A673 (cell line): ENCODE data around the gene TST. TPM values are rescaled to one million over a fixed set of nuclear protein-coding genes. Genes with fewer than 3 reads are reported as not detected.

ENCODE experiments used
- BruUV-seq: library from RNA; stranded (reverse); fragments of 400-500 nt; replicated peaks from 2 replicates; lab custom pipeline; 2021; lab: Mats Ljungman, UMichigan
- CTCF ChIA-PET: fragments of 300-600 bp; sonication (Branson Sonifier 250); formaldehyde crosslinking; loops from one replicate; lab custom pipeline; 2022; ENCODE audit warnings: antibody characterized with exemption; lab: Charles Lee
- POLR2A ChIA-PET: fragments of 300-600 bp; sonication (Branson Sonifier 250); formaldehyde crosslinking; loops from one replicate; lab custom pipeline; 2022; ENCODE audit warnings: antibody characterized with exemption; ENCODE audit not compliant: low non-redundant PET; lab: Charles Lee
- DNase-seq: peaks from one replicate; pipeline ENCODE4 v3.0.0-alpha.2; 2015; ENCODE audit warnings: low spot score
- H3K27ac ChIP-seq: fragments of 200-600 bp; sonication (generic); 2 replicates; pipeline ENCODE4 v1.5.1; 2016; ENCODE audit warnings: mixed run types, low read depth, mild to moderate bottlenecking, mixed read lengths, antibody characterized with exemption, low read length; ENCODE audit not compliant: poor library complexity, severe bottlenecking
- H3K27me3 ChIP-seq: fragments of 200-600 bp; sonication (generic); replicated peaks from 2 replicates; pipeline ENCODE4 v1.6.1; 2017; ENCODE audit warnings: mixed run types, low read depth, mild to moderate bottlenecking, mixed read lengths, antibody characterized with exemption, low read length; ENCODE audit not compliant: insufficient read depth, poor library complexity
- H3K36me3 ChIP-seq: fragments of 200-600 bp; sonication (generic); 2 replicates; pipeline ENCODE4 v1.6.1; 2016; ENCODE audit warnings: mixed run types, mild to moderate bottlenecking, mixed read lengths, antibody characterized with exemption, low read length; ENCODE audit not compliant: insufficient read depth, poor library complexity, severe bottlenecking
- H3K4me1 ChIP-seq: fragments of 200-600 bp; sonication (generic); 2 replicates; pipeline ENCODE4 v1.6.1; 2017; ENCODE audit warnings: mixed run types, mild to moderate bottlenecking, mixed read lengths, antibody characterized with exemption, low read length; ENCODE audit not compliant: insufficient read depth, poor library complexity, severe bottlenecking
- H3K4me3 ChIP-seq: fragments of 200-600 bp; sonication (generic); 2 replicates; pipeline ENCODE4 v1.5.1; 2016; ENCODE audit warnings: low read depth, mixed run types, mild to moderate bottlenecking, mixed read lengths, low read length; ENCODE audit not compliant: poor library complexity, severe bottlenecking
- H3K9me3 ChIP-seq: fragments of 200-600 bp; sonication (generic); 2 replicates; pipeline ENCODE4 v1.6.1; 2016; ENCODE audit warnings: mixed run types, low read depth, mild to moderate bottlenecking, mixed read lengths, antibody characterized with exemption, low read length; ENCODE audit not compliant: poor library complexity, severe bottlenecking
- CTCF ChIP-seq: fragments of 300-800, 200-600 bp; sonication (generic); conservative IDR thresholded peaks from 2 replicates; pipeline ENCODE4 v1.5.1; 2017; ENCODE audit warnings: low read depth, mild to moderate bottlenecking, antibody characterized with exemption, low read length, moderate library complexity, mixed read lengths
- EZH2 ChIP-seq: fragments of 200-600 bp; sonication (generic); IDR thresholded peaks from 2 replicates; pipeline ENCODE4 v1.6.1; 2017; ENCODE audit warnings: borderline replicate concordance, low read depth, mild to moderate bottlenecking, mixed read lengths, antibody characterized with exemption, low read length; ENCODE audit not compliant: poor library complexity, severe bottlenecking
- intact Hi-C: fragments of 100-400 bp; cut with micrococcal nuclease; formaldehyde crosslinking; loops from one replicate; pipeline ENCODE4 v1.10.0; 2022; ENCODE audit not compliant: unreplicated experiment
- total RNA-seq: library from RNA; stranded (reverse); gene quantifications from 2 replicates; pipeline ENCODE4 v1.2.3, GENCODE V29; 2021

TST gene
- total RNA-seq, 1 experiment from 2014 or later = 31.3 TPM

GRCh38 chr22:37030560-37031281 lies 11.5 kb upstream of the TST start:
- no TSS peak for BruUV-seq
- H3K4me3 ChIP-seq = no peak overlapping the region
- no peaks in the 10 kb centered on the region for H3K27me3 ChIP-seq
- intact Hi-C loops = no loop called here
- H3K9me3 ChIP-seq = no peaks in the 10 kb centered on the region
- H3K4me1 ChIP-seq = peaks cover 7% of the 10 kb centered on the region
- ChIA-PET POLR2A (no interaction called here), CTCF (no interaction called here)
- H3K27ac ChIP-seq = no peak overlapping the region
- peaks cover 20% of the 10 kb centered on the region for H3K36me3 ChIP-seq
- TF ChIP-seq EZH2 = no peak
- TF ChIP-seq CTCF = peak; percentile 33; the same call in 1 of the 2 replicates
- no peak for DNase-seq

- no peak for DNase-seq
- H3K27ac ChIP-seq = no peak overlapping the region
- H3K9me3 ChIP-seq = no peaks in the 10 kb centered on the region
- no peaks in the 10 kb centered on the region for H3K27me3 ChIP-seq
- peaks cover 7% of the 10 kb centered on the region for H3K4me1 ChIP-seq
- no TSS peak for BruUV-seq
- intact Hi-C loops = no loop called here
- no peak overlapping the region for H3K4me3 ChIP-seq
- TF ChIP-seq CTCF (no peak), EZH2 (no peak)
- ChIA-PET POLR2A (no interaction called here), CTCF (interaction anchor here (0.6 kb wide), 1 partner anchor 17 kb away, joined by 4 read pairs; no protein-coding TSS in a partner anchor)
- H3K36me3 ChIP-seq = peaks cover 36% of the 10 kb centered on the region
Measured at GRCh38 chr22:37028692-37029674, 9.7 kb upstream of the TST start.

GRCh38 chr22:37027556-37027955 lies 8.3 kb upstream of the TST start:
- H3K27me3 ChIP-seq = no peaks in the 10 kb centered on the region
- peaks cover 3% of the 10 kb centered on the region for H3K4me1 ChIP-seq
- intact Hi-C loops = no loop called here
- H3K36me3 ChIP-seq = peaks cover 36% of the 10 kb centered on the region
- TF ChIP-seq EZH2 (no peak), CTCF (no peak)
- DNase-seq = no peak
- no TSS peak for BruUV-seq
- CTCF ChIA-PET = no interaction called here
- H3K4me3 ChIP-seq = no peak overlapping the region
- H3K9me3 ChIP-seq = no peaks in the 10 kb centered on the region
- POLR2A ChIA-PET = no interaction called here
- H3K27ac ChIP-seq = no peak overlapping the region
